Measurements from ENCODE around the gene SLC6A13. TPM values are rescaled to one million over a fixed set of nuclear protein-coding genes. Genes with fewer than 3 reads are reported as not detected.

Gene SLC6A13
- total RNA-seq, 1 experiment from 2014 or later, result 0.37 TPM

DNA sequence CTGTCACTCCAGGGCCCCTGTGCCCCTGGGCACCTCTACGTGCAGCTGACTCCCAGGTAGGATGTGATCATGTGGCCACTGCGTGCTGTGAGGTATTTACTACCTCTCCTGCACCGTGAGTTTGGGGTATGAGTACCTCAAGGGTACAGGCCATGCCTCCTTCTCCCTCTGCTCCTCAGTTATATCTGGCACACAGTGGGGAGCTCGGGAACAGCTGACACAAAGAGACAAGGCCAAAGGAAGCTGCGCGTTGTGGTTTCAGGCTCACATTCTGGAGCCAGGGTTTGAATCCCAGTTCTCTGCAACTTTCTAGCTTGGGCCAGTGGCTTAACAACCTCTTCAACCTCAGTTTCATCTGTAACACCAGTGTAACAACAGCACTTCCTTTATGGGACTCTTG lies 40.9 kb downstream of the SLC6A13 start:
- Mint-ChIP-seq H3K36me3 (no peaks in the 10 kb centered on the region), H3K27ac (no peak overlapping the region), H3K9me3 (no peaks in the 10 kb centered on the region), H3K27me3 (ENCODE audit: low read depth) (peaks cover under 1% of the 10 kb centered on the region; the same call in 1 of the 2 replicates), H3K4me1 (peaks cover 9% of the 10 kb centered on the region), H3K4me3 (no peak overlapping the region)
- ChIA-PET POLR2A (no interaction called here), CTCF (interaction anchor here (1.3 to 3.7 kb wide), 4 partner anchors 9 to 116 kb away, joined by 3 to 52 read pairs (median 41); no protein-coding TSS in a partner anchor)
- ATAC-seq (no peak), DNase-seq (ENCODE audit: low spot score) (no peak)
- no peak for TF ChIP-seq JAZF1 (CRISPR knock-in tag; IDR thresholded peaks at IDR 0.05)
- TF ChIP-seq TEAD4 (CRISPR knock-in tag; IDR thresholded peaks at IDR 0.05), result no peak
- TF ChIP-seq NR1H2 (CRISPR knock-in tag; IDR thresholded peaks at IDR 0.05), result no peak
- TF ChIP-seq FOXJ3 (CRISPR knock-in tag; IDR thresholded peaks at IDR 0.05; ENCODE audit: borderline replicate concordance), result no peak
- no peak for TF ChIP-seq ERG (CRISPR knock-in tag; IDR thresholded peaks at IDR 0.05)
- no peak for TF ChIP-seq ZNF232 (CRISPR knock-in tag; IDR thresholded peaks at IDR 0.05)
- TF ChIP-seq USF1 (CRISPR knock-in tag; IDR thresholded peaks at IDR 0.05), result no peak
- TF ChIP-seq JUN (CRISPR knock-in tag; IDR thresholded peaks at IDR 0.05), result no peak
- no peak for TF ChIP-seq ZNF425 (CRISPR knock-in tag; conservative IDR thresholded peaks at IDR 0.05)
- TF ChIP-seq, protein P1, sequence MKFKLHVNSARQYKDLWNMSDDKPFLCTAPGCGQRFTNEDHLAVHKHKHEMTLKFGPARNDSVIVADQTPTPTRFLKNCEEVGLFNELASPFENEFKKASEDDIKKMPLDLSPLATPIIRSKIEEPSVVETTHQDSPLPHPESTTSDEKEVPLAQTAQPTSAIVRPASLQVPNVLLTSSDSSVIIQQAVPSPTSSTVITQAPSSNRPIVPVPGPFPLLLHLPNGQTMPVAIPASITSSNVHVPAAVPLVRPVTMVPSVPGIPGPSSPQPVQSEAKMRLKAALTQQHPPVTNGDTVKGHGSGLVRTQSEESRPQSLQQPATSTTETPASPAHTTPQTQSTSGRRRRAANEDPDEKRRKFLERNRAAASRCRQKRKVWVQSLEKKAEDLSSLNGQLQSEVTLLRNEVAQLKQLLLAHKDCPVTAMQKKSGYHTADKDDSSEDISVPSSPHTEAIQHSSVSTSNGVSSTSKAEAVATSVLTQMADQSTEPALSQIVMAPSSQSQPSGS (CRISPR knock-in tag; IDR thresholded peaks at IDR 0.05; ENCODE audit: borderline replicate concordance, low read depth), result no peak
- no peak for TF ChIP-seq ZNF423 (CRISPR knock-in tag; IDR thresholded peaks at IDR 0.05)
- no peak for TF ChIP-seq KAT7 (CRISPR knock-in tag; IDR thresholded peaks at IDR 0.05; ENCODE audit: borderline replicate concordance)
- TF ChIP-seq ZNF263 (CRISPR knock-in tag; IDR thresholded peaks at IDR 0.05; ENCODE audit: low read depth), result no peak
- TF ChIP-seq, protein P2, sequence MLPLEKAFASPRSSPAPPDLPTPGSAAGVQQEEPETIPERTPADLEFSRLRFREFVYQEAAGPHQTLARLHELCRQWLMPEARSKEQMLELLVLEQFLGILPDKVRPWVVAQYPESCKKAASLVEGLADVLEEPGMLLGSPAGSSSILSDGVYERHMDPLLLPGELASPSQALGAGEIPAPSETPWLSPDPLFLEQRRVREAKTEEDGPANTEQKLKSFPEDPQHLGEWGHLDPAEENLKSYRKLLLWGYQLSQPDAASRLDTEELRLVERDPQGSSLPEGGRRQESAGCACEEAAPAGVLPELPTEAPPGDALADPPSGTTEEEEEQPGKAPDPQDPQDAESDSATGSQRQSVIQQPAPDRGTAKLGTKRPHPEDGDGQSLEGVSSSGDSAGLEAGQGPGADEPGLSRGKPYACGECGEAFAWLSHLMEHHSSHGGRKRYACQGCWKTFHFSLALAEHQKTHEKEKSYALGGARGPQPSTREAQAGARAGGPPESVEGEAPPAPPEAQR (CRISPR knock-in tag; IDR thresholded peaks at IDR 0.05), result no peak
- TF ChIP-seq SP1 (CRISPR knock-in tag; conservative IDR thresholded peaks at IDR 0.05), result no peak
- TF ChIP-seq ZMAT4 (CRISPR knock-in tag; IDR thresholded peaks at IDR 0.05), result no peak

- peaks cover 5% of the 10 kb centered on the region; the same call in 1 of the 2 replicates for H3K27me3 Mint-ChIP-seq (ENCODE audit: low read depth)
- POLR2A ChIA-PET, result no interaction called here
- H3K4me1 Mint-ChIP-seq, result peaks cover 9% of the 10 kb centered on the region
- CTCF ChIA-PET, result interaction anchor here (1.2 to 3.9 kb wide), 16 partner anchors 9 to 255 kb away, joined by 3 to 52 read pairs (median 13); no protein-coding TSS in a partner anchor
- ATAC-seq, result no peak
- no peak overlapping the region for H3K27ac Mint-ChIP-seq
- no peak for DNase-seq (ENCODE audit: low spot score)
- H3K9me3 Mint-ChIP-seq, result no peaks in the 10 kb centered on the region
- no peak overlapping the region for H3K4me3 Mint-ChIP-seq
- no peaks in the 10 kb centered on the region for H3K36me3 Mint-ChIP-seq
- TF ChIP-seq NFATC4 (CRISPR knock-in tag; IDR thresholded peaks at IDR 0.05) (no peak), GTF2I (CRISPR knock-in tag; conservative IDR thresholded peaks at IDR 0.05) (no peak), EMX1 (CRISPR knock-in tag; IDR thresholded peaks at IDR 0.05) (no peak), ERG (CRISPR knock-in tag; IDR thresholded peaks at IDR 0.05) (no peak)
- TF ChIP-seq, protein P1 (CRISPR knock-in tag; IDR thresholded peaks at IDR 0.05; ENCODE audit: borderline replicate concordance, low read depth), result no peak
- TF ChIP-seq, protein P3, sequence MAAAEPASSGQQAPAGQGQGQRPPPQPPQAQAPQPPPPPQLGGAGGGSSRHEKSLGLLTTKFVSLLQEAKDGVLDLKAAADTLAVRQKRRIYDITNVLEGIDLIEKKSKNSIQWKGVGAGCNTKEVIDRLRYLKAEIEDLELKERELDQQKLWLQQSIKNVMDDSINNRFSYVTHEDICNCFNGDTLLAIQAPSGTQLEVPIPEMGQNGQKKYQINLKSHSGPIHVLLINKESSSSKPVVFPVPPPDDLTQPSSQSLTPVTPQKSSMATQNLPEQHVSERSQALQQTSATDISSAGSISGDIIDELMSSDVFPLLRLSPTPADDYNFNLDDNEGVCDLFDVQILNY (CRISPR knock-in tag; IDR thresholded peaks at IDR 0.05), result no peak
These were observed 41.6 kb downstream of the SLC6A13 start for GRCh38 chr12:220946-221550.

All from WTC11 (cell line).